HT-29 (cell line): ENCODE data around the gene SORT1. TPM values are rescaled to one million over a fixed set of nuclear protein-coding genes. Genes with fewer than 3 reads are reported as not detected.
"Not testable (repeated sequence)": the region's sequence is repeated elsewhere in the genome, so short reads cannot be mapped to it uniquely, and the experiment has no call there.

Source experiments
- DNase-seq: peaks from one replicate; pipeline ENCODE4 v3.0.0-alpha.2; 2015; ENCODE audit warnings: low spot score
- total RNA-seq: library from RNA; depleted of rRNA; stranded (reverse); fragments of >200 nt; shearing (Covaris generic); gene quantifications from 2 replicates; pipeline ENCODE4 v1.2.3, GENCODE V29; 2014

SORT1 gene
- total RNA-seq, 1 experiment from 2014 or later, result 15.3 TPM

DNA sequence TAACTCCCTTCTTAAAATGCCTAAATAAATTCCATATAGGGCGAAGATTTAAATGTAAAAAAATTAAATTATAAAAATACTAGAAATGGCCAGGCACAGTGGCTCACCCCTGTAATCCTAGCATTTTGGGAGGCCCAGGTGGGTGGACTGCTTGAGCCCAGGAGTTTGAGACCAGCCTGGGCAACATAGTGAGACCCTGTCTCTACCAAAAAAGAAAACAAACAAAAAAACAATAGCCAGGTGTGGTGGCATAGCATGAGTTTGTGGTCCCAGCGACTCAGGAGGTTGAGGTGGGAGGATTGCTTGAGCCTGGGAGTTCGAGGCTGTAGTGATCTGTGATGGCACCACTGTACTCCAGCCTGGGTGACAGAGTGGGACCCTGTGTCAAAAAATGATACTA, 17.8 kb downstream of the SORT1 start:
- DNase-seq, result no peak

DNA sequence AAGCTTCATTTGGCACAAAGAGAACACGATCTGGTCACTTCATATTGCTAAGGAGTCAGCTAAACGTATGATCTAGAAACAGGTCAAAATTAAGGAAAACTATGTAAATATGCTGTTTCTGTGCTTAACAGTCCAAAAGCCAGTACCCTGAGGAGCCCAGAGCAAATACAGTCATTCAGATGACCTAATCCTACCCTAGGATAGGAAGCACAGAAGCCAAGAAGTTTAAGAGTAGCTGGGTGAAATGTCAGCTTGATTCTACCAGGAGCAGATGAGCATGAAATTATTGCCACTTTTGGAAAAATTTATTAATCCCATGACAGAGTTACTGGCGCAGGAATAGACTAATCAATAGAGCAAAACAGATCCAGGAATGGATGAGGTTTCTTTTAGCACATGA, 18.3 kb downstream of the SORT1 start:
- no peak for DNase-seq

DNA sequence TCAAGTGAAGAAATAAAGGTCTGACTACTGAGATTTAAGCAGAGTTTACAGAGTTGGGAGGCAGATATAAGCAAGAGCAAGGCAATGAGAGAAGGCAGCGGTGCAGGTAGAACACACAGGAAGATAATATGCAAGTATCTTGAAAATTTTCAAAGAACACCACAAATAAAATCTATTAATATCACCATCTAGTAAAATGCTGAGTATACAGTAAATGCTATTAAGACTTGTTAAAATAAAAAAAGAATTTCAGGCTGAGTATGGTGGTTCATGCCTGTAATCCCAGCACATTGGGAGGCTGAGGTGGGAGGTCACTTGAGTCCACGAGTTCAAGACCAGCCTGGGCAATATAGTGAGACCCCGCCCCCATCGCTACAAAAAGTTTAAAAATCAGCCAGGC, 20.0 kb downstream of the SORT1 start:
- DNase-seq, result no peak

DNA sequence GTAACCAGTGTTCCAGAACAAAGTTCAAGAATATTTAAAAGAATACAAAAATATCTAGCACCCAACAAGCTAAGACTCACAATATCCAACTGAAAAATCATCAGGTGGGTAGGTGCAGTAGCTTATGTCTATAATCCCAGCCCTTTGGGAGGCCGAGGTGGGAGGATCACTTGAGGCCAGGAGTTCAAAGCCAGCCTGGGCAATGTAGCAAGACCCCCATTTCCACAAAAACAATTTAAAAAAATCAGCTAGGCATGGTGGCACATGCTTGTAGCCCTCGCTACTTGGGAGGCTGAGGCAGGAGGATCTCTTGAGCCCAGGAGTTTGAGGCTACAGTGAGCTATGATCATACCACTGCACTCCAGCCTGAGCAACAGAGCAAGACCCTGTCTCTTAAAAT, 24.0 kb downstream of the SORT1 start:
- not testable (repeated sequence) for DNase-seq

DNA sequence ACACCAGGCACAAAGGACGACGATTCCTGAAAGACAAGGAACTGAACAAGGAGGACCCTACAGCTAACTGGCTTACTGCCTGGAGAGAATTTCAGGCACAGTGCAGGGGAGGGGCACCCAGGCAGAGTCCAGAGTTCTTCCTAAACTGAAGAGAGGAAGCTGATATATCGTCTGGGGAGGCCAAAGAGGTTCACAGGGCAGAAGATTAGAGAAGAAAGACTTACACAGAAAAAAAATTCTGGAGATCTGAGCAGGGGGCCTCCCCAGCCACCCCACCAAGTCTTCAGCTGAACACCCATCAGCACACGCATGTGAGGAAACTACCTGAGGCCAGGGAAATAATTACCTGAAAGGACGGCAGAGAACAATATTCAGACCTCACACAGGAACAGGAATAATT, 24.6 kb downstream of the SORT1 start:
- DNase-seq, result no peak

DNA sequence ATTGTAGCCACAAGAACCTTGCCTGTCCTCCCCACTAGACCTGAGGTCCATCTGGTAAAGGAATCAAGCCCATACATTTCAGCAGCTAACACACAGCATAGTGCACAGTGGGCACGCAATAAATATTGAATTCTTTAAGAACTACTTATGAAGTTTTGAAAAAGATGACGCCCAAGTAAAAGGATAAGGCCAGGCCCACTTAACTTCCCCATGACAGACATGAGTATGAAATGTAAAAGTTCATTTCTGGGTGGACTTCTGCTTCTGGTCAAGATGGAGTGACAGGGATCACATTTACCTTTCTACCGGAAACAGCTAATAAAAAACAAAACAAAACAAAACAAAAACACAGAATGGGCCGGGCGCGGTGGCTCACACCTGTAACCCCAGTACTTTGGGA, 25.4 kb downstream of the SORT1 start:
- no peak for DNase-seq

DNA sequence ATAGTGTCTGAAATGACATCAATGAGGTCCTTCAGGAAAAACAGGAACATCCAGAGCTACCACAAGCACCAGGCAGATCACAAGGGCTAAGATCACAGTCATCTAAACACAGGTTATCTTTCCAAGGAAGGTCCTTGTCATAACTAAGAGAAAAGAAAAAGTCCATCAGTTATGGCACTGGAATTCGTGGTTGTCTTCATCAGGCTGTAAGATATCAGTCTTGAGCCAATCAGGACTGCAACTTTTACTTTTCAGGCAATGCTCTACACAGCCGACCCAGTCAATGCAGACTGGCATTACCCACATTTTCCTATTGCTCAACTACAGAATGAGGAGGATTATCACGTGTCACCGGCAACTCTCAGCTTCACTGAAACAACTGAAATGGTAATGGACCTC, 26.4 kb downstream of the SORT1 start:
- no peak for DNase-seq

DNA sequence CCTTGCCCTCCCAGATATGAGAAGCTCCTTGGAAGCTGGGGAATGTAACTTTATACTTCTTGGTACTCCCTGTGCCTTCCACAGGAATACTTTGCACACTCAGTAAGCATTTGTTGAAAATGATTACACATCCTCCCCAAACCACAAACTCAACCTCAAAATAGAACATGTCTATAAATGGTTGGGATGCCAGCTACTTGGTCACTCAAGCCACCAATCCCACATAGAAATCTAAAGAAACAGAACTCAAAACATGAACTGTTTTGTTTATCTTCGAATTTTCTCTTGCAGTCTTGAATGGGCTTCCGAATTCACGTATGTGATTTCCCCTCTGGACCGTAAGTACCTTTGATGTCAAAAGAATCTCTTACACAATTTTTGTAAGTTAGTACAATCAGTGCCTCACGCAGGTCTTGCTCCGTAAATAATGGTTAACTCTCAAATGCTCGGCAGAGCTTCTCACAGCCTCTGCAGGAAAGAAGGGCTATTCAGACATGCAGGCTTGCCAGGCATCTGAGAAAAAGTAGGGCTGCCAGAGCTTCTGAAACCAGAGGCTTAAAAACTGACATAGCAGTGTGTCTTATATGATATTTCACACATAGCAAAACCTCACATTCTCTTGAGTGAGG, 26.9 kb downstream of the SORT1 start:
- no peak for DNase-seq

DNA sequence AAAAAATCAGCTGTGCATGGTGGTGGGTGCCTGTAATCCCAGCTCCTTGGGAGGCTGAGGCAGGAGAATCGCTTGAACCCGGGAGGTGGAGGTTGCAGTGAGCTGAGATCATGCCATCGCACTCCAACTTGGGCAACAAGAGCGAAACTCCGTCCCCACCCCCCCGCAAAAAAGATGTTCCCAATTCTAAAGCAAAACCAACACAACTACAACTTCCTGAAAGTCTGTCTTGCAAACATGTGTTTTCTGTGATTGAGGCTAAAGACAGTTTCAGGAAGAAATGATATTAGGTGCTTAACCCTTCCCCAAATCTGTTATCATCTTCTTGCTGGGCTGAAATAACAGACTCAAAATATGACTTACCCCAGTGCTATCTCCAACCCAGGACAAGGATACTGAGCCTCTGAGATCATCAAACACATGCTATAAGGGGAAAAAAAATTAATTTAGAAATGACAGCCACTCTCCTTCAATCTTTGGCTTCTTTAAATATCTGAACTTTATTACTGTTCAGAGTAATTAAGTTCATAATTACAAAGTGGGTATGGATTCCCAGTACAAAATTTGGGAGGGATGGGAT, 28.5 kb downstream of the SORT1 start:
- DNase-seq, result no peak

DNA sequence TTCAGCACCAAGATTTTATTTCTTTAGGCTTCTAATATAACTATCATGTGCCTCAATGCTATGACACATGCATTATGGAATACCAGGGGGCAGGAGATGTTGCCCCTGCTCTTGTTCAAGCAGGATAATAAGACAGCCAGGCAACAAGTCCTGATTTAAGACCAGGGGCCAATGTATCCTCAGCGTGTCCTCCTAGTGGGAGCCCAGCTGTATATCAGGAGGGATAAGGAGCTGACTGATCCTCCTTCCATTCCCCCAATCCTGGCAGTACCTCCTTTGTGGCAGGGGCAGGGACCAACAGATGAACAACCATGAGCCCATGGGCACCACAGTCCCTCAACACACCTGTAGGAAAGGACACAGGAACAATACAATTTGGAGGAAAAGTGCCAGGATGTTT, 29.3 kb downstream of the SORT1 start:
- no peak for DNase-seq

DNA sequence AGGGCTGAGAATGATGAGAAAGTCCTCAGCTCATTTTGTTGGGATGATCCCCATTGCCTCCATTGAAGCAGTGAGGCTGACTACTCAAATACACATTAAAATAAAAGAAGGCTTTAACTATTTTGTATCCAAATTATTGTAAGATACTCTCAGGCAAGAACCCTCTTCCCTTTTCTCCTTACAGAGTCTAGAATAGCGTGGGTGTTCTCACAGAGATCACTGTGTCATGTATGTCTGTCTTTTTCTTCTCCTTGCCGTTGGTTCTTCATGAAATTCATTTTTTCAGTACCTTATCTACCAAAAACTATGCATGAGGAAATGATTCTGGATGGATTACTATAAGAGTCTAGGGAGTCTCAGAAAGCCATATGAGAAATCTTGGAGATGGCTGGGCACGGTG, 30.1 kb downstream of the SORT1 start:
- no peak for DNase-seq

DNA sequence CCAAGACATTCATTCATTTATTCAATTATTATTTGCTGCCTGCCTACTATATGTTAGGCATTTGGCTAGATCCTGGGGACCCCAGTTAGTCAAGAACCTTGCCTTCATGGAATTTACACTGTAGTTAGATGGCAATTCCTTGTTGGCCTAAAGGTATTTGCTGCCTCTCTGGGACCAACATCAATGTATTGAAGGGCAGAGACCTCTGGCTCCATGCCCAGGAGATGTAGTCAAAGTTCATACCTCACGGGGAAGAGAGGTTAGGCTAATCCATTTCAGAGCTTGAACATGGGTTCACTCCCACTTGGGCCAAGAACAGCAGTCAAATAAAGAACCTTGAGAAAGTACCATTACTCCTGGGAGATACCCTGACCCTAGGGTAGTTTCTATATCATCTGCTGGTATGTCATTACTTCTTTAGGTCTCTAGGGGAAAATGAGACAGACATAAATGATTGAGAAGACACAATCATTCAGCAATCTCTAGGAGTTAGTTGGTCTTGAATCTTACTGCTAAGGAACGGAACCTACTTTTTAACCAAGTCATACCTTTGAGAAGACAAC, 32.0 kb downstream of the SORT1 start:
- peak; percentile 42 for DNase-seq

DNA sequence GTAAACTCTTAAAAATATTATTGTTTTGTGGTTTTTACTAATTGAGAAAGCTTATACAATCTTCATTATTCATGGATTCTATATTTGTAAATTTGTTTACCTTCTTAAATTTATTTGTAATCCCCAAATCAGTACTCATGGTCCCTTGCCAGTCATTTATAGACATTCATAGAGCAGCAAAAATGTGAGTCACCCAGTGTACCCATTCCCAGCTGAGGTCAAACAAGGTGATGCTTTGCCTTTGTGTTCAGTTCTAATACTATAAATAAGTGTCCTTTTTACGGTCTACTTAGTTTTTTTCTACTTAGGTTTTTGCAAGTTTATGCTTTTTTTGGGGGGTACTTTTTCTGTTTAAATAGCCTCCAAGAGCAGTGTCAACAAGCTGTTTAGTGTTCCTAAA, 36.1 kb downstream of the SORT1 start:
- DNase-seq, result no peak

DNA sequence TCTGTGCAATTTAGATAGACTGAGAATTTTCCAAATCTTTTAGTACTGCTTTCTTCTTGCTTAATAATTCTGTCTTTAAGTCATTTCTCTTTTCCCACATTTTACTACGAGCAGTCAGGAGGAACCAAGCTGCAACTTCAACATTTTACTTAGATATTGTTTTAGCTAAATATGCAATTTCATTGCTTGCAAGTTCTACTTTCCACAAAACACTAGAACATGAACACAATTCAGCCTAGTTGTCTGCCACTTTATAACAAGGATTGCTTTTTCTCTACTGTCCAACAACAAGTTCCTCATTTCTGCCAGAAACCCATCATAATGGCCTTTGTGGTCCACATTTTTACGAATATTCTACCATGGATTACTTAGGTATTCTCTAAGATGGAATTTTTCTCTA, 36.6 kb downstream of the SORT1 start:
- no peak for DNase-seq

DNA sequence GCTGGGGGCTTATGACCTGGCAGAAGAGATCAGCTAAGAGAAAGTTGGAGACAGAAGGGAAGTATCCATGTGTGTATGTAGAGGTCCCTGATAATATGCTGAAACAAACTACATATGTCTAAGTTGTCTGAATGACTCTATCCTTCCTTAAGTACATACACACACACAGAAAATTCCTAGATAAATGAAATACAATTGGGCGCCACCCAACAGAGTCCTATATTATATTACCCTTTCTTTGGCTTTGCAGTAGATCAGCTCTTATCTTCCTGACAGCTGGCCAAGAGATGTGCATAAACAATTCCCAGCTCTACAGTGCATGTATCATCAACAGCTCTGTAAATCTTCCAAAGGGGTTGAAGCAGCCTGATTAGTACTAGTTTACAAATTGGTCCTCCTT, 40.1 kb downstream of the SORT1 start:
- no peak for DNase-seq

DNA sequence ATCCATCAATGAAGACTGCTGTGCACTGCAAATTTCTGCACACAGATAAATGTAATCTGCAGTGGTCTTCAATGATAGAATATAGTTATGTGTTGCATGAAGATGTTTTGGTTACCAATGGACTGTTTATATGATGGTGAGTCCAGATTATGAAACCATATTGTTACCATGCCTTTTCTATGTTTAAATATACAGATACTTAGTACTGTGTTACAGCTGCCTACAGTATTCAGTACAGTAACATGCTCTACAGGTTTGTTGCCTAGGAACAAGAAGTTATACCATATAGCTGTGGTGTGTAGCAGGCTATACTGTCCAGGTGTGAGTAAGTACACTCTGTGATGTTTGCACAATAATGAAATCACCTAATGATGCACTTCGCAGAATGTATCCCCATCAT, 40.8 kb downstream of the SORT1 start:
- no peak for DNase-seq

DNA sequence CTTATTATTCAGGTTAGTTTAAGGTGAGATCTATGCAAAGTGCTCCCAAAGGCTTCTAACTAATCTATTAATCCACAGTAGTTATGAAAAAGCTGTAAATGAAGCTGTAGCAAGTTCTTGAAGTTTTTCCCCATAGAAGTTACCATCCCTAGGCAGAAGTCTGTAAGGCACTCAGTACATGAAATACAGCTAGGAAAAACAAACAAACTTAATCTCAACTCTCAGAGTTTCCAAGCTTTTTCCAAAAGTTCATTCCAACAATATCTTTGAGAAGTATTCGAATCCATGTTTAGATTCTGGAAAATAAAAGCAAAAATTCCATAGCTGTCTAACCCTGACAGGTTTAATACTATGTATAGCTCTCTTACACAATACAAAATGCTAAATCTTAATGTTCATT, 41.2 kb downstream of the SORT1 start:
- DNase-seq, result no peak

DNA sequence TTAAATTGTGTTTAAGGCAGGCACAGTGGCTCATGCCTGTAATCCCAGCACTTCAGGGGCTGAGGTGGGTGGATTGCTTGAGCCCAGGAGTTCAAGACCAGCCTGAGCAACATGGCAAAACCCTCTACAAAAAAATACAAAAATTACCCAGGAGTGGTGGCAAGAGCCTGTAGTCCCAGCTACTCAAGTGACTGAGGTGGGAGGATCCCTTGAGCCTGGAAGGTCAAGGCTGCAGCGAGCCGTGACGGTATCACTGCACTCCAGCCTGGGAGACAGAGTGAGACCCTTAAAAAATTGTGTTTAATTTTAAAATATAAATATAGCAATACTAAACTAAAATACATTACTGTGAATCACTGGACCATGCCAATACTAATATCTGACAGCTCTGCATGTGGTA, 42.8 kb downstream of the SORT1 start:
- DNase-seq, result no peak

DNA sequence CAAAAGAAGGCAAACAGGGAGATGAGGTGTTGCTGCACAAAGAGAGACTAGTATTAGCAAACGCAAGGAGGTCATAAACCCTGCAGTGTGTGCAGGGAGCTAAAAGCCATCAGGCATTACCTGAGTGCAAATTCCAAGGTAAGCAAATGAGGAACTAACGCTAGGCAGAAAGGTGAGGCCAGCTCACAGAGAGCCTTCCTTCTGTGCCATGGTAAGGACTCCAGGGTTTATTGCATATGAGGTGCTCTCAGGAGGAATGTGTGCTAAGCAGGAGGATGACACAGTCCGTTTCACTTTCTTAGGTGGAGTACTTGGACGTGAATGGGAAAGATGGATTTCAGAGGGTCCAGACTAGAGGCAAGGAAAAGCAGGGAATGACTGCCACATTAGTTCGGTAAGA, 46.3 kb downstream of the SORT1 start:
- DNase-seq, result no peak

DNA sequence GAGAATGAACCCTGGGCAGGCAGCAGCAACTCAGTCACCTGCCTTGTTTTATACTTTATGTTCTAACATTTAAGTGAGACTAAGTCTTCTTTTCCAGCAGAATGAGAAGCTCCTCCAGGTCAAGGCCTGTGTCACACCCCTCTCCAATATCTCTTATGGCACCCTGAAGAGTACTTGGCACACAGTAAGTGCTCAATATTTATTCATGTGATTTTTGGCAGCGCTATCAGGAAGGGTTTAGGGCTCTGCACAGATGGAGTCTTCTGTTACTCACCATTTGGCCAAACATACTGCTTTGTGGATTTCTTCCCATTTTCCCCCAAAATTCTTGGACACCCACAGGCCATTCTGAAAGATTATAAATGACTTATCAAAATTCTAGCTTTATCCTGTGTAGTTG, 47.1 kb downstream of the SORT1 start:
- no peak for DNase-seq

DNA sequence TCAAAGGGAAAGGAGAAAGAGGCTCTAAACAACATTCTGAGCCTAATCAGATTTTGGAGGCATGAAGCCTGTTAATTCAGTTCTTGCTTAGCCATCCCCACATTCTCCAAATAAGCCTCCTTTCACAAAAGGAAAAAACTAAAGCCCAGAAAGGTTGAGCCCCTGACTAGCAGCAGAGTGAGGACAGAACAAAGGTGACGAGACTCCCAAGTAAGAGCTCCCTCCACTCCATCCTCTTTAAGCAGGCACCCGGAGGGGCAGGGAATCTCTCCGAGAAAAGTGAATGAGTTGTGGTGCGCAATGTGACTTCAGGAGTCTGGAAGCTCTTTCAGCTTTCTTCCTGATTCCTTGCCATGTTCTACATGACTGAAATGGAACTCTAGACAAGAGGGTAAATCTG, 47.5 kb downstream of the SORT1 start:
- DNase-seq, result no peak

DNA sequence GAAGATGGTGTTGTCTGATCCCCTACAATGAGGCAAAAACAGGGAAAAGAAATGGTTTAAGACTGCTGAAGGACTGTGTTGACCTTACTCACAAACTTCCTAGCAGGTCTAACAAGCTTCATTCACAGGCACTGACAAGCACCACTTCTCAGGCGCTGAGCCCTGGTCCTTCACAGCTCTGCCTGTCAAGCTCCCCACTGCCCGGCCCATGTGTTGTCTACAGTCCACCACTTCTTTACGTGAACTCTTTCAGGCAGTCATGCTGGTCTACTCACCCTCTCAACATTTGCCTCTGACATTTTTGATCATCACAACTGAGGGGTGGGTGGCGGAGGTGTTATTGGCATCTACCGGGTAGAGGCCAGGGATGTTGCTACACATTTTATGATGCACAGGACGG, 50.2 kb downstream of the SORT1 start:
- DNase-seq, result no peak
